NCI-H2107 (cell line): ENCODE results near the gene LRG1.

Experiments used
- DNase-seq: peaks from one replicate; lab custom pipeline; 2025; lab: John Stamatoyannopoulos, UW

Gene LRG1, protein sequence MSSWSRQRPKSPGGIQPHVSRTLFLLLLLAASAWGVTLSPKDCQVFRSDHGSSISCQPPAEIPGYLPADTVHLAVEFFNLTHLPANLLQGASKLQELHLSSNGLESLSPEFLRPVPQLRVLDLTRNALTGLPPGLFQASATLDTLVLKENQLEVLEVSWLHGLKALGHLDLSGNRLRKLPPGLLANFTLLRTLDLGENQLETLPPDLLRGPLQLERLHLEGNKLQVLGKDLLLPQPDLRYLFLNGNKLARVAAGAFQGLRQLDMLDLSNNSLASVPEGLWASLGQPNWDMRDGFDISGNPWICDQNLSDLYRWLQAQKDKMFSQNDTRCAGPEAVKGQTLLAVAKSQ

DNA sequence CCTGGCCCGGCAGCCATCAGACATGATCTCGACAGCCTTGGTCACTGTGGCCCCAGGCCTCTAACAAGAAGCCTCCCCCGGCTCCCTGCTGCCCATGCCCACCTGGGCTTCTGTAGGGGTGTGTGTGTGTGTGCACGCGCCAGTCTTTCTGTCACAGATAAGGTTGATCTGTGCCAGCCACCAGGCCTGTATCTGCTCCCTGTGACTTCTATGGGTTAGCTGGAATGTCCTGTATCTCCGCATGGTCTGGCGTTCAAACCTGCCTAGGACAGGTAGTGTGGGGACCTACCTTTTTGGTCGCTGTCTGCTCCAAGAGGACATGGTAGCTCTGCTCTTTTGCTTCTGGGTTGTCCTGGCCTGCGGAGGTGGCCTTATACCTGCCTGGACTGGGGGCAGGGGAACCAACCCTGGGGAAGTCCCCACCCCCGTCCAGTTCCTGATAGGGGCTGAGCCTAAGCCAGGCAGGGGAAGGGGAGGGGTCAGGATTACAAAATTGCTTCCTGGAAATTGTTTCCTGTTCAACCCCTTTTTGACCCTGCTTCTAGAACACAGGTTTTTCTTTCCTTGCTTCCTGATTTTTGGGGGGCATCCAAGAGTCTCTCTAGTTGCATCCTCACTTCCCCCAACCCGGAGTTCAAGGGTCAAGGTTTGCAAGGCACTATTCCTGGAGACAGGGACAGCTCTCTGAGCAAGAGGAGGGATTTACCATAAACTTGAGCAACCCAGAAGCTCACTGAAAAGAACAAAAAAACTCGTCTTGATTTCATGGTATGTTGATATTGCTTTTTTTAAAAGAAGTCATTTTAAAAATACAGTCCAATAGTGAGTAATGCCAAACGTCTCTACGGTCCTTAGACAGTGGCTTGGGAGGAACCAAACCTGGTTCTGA lies at the start of gene LRG1:
TSS of gene LRG1 (minus strand) at position 344 of the 889 bp plus-strand sequence. CDS start at position 321, 23 bp downstream.
- no peak for DNase-seq

DNA sequence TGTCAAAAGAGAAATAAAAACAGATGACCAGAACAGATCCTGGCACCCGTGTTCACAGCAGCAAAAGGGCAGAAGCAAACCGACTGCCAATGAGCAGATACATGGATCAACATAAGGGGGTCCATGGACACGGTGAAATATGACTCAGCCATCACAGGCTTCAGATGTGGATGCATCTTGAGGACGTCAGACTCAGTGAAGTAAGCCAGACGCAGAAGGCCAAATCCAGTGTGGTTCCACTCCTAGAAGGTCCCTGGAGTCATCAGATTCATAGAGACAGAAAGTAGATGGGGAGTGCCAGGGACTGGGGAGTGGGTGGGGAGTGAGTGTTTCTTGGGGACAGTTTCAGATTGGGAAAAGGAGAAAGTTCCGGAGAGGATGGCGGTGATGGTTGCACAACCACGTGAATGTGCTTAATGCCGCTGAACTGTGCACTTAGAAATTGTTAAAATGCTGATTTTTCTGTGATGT lies 48.5 kb upstream of the LRG1 start:
- no peak for DNase-seq

DNA sequence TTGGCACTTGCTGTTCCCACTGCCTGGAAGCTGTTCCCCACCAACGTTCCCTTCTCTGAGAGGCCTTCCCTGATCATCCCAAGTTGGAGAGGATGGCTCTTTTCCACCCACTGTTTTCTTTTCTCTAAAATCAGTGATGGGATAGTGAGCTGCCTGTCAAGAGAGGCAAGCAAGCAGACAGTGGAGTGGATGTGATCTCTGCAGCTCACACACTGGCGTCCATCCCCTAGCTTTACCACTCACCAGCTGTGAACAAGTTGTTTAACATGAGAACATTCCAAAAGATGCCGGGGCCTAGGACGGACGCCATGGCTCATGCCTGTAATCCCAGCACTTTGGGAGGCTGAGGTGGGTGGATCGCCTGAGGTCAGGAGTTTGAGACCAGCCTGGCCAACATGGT lies 47.7 kb upstream of the LRG1 start:
- no peak for DNase-seq

DNA sequence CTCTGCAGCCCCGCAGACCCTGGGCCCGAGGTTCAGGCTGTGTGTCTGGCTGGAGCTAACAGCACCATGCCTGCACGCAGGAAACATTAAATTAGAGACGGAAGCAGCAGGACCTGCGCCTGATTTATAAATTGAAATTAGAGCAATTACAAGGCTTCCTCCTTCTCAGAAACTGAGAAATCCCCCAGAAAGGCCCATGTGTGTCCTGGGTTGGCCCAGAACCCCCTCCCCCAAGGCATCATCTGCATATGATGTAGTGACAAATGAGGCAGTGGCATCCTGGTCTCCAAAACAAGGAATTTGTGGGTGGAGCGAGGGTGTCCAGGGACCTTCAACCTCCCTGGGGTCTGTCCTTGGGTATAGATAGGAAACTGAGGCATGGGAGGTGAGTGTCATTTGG lies 46.9 kb upstream of the LRG1 start:
- no peak for DNase-seq

DNA sequence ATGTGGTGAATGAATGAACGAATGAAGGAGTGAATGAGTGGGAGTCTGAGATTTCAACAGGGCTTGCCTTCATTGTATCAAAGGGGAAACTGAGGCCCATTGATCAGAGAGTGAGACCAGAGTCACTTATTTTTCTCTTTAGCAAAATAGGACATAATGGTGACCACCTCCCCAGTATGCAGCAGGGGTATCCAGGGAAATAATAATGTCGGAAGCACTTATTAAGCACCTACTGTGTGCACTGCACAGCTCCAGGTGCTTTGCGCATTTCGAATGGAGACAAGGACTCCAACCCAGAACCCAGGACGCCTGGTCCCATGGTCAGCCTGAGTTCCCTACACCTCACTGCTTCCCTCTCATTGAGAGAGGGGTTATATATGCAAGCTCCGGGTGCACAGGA lies 46.4 kb upstream of the LRG1 start:
- no peak for DNase-seq

DNA sequence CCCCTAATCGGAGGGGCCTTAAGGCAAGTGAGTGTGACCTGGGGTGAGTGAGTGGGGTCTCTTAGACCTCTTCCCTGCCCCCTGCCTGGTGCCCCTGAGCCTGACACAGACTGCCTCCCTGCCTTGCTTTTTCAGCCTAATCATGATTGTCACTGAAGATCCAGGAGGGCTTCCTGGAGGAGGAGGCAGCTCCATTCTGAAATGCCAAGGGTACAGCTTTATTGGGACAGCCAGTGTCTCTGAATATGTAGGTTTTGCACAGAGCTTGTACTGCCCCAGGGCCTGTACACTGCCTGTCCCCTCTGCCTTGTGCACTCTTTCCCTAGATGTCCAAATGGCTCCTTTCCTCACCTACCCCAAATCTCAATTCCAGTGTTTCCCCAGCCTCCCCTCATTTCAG lies 45.7 kb upstream of the LRG1 start:
- no peak for DNase-seq

DNA sequence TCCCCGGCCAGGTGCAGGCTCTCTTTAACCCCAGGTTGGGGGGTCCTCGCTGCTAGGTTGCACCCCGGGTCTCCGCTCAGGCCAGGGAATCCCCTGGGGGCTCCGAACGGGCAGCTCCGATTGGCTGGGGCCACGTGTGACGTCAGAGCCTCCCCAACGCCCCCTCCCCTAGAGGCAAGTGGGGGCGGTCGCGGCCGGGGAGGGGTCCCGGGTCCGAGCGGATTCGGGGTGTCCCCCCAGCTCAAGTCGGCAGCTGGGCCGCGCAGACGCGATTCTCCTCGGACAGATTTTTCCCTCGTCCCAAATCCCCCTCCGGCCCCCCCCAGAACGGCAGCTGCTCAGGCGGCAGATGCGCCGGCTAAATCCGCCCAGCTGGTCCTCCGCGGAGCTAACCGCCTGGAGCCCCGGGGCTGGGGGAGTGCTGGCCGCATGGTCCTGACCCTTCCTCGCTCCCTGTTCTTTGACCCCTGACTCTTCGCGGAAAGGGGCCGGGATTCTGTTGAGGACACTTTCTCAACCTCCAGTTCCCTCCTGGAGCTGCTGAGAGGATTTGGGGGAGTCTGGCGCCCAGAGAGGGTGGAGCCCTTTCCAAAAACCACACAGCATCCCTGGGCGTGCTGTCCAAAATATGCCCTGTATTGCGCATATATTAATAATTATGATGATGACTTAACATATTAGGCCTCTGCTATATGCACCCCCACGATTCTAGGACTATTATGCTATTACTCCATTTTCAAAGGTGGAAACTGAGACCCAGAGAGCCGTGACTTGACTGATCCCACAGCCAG lies 45.0 kb upstream of the LRG1 start:
- no peak for DNase-seq

DNA sequence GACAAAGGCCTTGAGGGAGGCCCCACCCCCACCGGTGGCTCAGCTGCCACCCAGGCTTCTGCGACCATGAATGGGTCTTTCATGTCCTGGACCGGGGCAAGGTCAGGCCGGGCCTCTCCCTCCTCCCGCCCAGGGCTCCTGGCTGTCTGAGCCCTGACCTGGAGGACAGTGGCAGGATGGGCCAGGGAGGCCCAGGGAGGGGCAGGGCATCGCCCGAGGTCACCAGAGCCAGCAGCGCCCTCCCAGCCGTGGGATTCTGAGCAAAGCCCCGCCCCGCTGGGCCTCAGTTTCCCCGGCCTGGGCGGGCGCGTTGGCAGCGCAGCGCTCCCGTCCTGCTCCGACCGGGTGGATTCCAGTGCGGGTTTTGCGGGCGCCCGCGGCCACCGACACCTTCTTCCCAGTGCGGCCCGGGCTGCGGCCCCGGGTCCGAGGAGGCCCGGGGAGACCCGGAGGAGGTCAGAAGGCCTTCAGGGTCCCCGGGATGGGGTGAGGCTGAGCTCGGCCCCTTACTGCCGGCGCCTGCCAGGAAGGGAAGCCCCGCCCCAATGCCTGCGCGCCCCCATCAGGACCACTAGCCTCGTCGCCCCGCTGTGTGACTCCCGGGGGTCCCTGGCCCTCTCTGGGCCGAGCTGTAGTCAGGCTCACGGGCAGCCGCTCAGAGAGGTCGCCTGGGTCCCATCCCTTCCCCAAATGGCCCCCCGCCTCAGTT lies 44.3 kb upstream of the LRG1 start:
- DNase-seq = no peak

DNA sequence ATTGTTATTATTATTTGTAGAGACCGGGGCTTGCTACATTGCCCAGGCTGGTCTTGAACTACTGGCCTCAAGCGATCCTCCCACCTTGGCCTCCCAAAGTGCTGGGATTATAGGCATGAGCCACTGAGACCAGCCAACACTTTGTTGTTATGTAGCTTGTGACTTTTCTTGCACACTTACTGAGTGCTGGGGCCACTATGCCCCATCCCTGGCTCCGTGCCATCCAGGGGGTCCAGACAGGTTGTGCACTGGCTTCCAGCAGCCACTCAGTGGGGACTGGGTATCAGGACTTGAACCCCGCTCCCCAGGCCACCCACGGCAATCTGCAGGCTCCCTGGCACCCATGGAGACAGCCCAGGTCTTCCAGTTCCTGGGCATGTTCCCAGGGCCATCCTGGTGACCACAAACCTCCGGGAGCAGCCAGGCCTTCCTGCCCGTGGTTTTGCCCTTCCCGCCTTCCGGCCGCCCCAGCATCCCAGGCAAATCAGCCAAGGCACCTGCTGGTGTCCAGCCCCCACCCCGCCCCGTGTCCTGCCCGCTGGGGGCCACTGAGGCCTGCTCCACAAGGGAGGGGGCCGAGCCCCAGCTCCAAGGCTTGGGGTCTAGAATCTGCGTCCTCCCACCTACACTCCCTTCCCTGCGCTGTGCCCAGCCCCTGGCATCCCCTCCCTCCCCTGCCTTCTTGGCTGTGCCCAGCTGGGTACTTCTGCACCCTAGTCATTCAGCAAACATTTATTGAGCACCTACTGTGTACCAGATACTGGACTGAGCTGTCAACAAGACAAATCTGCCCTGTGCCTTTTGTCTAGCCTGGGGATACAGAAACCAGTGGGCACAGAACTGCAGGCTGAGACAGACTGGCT lies 43.4 kb upstream of the LRG1 start:
- no peak for DNase-seq

DNA sequence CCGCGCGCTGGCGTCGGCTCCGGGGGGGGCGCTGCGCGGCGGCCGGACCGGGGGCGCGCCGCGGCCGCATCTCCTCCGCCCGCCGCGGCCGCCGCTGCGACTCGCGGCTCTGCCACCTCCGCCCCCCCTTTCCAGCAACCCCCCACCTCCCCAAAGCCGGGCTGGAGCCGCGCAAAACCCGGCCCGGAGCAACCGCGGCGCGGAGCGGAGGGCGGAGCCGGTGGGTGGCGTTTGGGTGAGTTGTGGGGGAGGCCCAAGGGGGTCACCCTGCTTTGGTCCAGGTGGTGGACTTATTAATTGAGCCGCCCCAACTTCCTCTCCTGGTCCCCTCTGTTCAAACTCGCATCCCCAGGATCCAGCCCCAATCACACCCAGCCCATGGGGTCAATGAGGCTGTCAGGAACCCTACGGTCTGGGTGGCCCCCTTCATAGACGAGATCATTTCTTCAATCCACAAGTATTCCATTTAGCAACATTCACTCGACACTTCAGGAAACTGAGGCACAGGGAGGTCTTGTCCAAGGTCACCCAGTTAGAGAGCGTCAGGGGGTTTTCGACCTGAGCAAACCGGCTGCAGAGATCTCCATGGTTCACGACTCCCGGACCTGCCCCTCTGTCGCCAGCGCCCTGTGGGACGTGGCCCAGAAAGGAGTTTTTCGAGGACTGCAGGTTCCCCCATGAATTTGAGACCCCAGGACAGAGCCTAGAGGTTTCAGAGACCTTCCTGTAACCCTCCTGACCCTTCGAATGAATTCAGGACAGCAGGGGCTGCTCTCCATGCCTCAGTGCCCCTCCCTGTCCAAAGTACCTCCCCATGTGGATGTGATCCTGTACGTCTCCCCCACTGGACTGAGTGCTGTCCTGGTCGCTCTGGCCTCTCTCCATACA lies 42.1 kb upstream of the LRG1 start:
- DNase-seq = no peak

DNA sequence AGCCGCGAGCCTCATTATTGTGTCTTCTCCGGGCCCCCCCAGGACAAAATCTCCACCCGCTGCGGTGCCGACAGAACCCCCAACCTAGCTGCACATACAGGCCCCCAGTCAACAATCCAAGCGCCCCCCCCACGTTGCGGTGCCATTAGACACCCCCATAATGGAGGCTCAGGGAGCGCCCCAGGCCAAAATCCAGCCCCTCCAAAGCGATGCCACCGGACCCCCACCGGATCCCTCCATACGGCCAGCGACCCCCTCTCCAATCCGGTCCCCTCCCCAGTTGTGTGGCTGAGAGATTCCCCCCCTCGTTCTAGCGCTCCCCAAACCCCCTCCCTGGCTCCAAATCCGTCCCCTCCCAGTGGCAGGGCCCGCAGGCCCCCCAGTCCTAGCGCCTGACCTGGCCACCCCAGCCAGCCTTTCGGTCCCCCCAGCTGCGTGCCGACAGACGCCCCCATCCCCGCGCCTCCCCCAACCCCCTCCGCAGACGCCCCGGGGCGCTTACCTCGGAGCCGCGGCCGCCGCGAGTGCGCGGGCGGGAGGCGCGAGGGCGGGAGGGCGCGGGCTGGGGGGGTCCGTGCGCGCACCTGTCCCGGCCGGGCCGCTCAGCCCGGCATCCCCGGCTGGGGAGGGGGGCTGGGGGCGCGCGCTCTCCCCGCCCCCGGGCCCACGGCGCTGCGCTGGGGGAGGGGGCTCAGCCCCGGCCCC lies 41.3 kb upstream of the LRG1 start:
- no peak for DNase-seq

DNA sequence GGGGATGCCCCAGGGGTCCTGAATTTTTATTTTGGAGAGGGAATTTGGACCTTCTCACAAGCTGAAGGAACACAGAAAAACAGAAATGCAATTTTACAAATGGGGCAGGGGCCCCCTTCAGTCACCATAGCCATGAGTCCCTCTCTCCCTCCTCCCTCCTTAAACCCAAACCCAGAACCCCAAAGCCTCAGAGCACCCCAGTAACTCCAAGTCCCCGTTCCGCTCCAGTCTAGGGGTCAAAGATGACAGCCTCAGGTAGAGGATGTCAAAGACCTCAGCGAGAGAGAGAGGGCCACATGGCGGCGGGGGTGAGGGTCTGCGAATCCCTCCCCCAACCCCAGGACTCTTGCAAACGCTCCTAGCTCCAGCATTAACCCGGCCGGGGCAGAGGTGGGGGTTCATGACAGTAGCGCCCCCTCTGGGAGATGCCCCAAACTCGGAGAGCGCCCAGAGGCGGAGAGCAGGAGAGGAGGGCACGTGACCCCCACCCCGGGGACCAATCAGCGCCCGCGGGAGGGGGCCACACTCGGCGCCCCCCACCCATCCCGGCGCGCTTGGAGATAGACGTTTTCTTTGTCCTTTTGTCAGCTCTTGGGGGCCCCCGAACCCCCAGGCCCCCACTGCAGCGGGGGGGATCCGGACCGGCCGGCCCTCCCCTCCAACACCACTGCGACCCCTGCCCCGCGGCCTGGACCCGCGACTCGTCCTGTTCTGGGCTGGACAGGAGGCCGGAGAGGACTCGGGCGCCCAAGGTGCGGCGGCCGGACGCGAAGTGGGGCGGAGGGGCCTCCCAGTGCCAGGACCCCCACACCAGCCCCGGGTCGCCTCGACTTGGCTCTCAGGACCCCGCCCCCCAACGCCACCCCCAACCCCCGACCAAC lies 40.4 kb upstream of the LRG1 start:
- no peak for DNase-seq

DNA sequence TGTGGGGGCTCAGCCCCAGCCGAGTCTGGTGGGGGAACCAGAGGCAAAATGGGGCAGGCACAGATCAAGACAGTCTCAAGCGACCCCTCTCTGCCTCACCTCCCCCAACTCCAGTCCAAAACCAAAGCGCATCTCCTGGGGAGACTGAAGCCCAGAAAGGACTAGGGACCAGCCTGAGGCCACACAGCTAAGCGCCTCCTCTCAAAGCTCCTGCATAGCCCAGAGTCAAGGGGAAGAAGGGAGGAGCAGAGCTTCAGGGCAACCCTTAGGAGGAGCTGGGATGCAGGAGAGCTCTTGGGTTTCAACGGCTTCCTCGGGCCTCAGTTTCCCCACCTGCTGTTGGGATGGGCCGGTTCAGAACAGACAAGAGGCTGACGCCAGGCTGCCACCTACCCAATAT lies 39.6 kb upstream of the LRG1 start:
- no peak for DNase-seq

DNA sequence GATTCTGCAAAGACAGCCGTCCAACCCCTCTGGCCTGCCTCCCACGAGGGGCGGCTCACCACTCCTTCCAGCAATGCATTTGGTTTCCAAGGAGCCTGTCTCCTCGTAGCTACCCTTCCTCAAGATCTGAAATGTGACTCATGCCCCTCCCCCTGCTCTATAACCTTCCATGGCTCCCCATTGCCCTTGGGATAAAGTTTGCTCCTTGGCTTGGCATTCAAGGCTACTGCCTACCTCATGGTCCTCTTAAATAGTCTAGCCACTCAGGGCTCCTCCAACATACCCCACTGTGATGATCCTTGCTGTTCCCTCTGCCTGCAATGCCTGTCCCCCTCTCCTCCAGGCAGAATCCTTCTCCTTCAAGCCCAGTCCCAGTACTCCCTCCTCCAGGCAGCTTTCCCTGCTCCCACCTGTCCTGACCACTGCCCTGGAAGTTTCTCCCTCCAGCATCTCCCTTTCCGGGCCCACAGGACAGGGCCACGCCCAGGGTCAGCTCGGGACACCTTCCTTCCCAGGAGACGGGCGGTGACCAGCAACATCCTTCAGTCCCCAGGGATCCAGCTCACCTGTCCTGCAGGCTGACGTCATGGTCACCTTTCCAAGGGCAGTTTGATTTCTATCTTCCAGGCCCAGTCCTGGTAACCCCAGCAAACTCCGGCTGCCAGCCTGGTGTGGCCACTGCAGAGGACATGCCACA lies 38.9 kb upstream of the LRG1 start:
- DNase-seq = no peak

DNA sequence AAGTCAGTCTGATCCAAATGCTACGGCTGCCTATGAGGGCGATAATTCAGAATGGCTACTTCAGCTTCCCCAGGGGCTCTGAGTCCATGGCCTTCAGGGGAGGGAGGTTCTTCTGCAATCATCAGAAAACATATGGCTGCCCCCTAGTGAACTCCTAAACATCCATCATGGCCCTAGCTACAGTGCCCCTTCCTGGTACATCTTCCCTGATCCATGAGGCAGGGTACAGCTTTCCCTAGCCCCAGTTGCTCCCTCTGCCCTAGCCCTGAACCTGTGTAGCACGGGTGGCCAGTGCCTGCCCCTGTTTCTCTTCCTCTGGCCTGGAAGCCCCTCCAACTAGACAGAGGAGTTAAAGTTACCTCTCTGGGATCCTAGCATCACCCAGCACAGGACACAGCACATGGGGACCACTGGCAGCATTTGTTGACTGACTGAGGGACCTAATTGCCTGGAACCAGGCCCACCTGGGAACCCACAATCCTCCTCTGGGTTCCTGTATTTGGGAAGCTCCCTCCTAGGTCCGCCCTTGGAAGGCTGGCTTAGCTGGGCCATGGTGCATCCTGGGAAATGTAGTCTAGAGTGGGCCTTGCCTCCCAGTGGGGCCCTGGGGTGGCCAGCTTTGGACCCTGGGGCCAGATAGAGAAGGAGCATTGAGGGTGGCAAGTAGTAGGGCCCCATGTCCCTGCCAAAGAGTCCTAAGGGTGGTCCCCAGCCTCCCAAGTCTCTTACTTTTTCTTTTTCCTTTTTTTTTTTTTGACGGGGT lies 37.4 kb upstream of the LRG1 start:
- DNase-seq = no peak

DNA sequence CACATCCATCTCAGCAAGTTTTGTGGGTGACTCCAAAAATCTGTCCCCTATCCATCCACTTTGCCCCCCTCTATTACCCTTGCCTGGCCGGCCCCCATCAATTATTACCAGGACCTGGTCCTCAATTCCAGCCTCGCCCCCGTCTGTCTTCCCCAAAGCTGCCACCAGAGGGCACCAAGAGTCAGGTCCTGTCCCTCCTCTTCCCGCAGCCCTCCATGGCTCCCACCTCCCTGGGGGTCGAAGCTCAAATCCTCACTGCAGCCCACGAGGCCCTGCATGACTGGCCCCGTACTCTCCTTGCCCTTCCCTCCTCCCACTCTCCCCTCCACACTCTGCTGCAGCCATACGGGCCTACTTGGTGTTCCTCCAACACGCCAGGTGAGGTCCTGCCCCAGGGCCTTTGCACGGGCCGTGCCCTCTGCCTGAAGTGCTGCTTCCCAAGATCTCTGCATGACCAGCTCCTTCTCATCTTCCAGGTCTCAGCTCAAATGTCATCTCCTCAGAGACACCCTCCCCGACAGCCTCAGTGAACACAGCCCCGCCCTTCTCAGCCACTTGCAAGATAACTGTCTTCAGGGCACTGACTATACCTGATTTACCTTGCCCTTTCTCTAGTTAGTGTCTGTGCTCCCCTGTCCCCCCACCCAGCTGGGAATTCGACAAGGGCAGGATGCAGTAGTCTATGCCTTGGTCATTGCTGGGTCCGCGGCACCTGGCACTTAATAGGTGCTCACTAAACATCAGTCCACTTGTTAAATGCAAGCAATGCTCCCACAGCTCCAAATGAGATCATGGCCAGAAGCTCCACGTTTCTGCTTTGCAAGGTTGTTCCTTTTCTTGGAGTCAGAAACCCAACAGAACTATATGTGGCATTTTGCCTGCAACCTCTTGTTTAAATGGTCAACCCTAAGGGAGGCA lies 36.4 kb upstream of the LRG1 start:
- no peak for DNase-seq
